Measurements from ENCODE around the gene TM6SF1. TPM values are rescaled to one million over a fixed set of nuclear protein-coding genes. Genes with fewer than 3 reads are reported as not detected.

The TM6SF1 gene
- total RNA-seq, 1 donor from 2014 or later: 2.1 TPM

GRCh38 chr15:83164111-83164770 is 56.8 kb downstream of the TM6SF1 start:
- Mint-ChIP-seq H3K27me3 (ENCODE audit: low read depth, unreplicated experiment) (no peaks in the 10 kb centered on the region), H3K4me3 (ENCODE audit: unreplicated experiment) (no peak overlapping the region), H3K27ac (ENCODE audit: unreplicated experiment) (peak overlapping the region; percentile 75), H3K9me3 (ENCODE audit: unreplicated experiment) (no peaks in the 10 kb centered on the region), H3K36me3 (ENCODE audit: low read depth, unreplicated experiment) (peaks cover 11% of the 10 kb centered on the region), H3K4me1 (ENCODE audit: low read depth, unreplicated experiment) (peaks cover 22% of the 10 kb centered on the region)
- no peak for FAIRE-seq
- peaks cover 47% of the 10 kb centered on the region for H4K20me1 ChIP-seq (ENCODE audit: insufficient read depth, low read length)
- H3K27ac ChIP-seq (ENCODE audit: low read depth, low read length): peak overlapping the region; percentile 65
- peak; percentile 58 for DNase-seq (ENCODE audit: low read depth)
- H3K27me3 ChIP-seq (ENCODE audit: insufficient read depth, low read length): no peaks in the 10 kb centered on the region
- peaks cover 14% of the 10 kb centered on the region for H3K4me1 ChIP-seq (ENCODE audit: insufficient read depth, low read length)
- H3K36me3 ChIP-seq (ENCODE audit: insufficient read depth, low read length): no peaks in the 10 kb centered on the region
- no peaks in the 10 kb centered on the region for H3K9me3 ChIP-seq (ENCODE audit: insufficient read depth, low read depth, low read length)
- H2AFZ ChIP-seq (ENCODE audit: low read depth, low read length): no peak overlapping the region
- peak overlapping the region; percentile 48 for H3K4me2 ChIP-seq (ENCODE audit: low read length)
- no peak overlapping the region for H3K9ac ChIP-seq (ENCODE audit: low read length)
- no peak for TF ChIP-seq EZH2 (IDR thresholded peaks at IDR 0.05; ENCODE audit: insufficient read depth, low read length)
- TF ChIP-seq, protein P1, sequence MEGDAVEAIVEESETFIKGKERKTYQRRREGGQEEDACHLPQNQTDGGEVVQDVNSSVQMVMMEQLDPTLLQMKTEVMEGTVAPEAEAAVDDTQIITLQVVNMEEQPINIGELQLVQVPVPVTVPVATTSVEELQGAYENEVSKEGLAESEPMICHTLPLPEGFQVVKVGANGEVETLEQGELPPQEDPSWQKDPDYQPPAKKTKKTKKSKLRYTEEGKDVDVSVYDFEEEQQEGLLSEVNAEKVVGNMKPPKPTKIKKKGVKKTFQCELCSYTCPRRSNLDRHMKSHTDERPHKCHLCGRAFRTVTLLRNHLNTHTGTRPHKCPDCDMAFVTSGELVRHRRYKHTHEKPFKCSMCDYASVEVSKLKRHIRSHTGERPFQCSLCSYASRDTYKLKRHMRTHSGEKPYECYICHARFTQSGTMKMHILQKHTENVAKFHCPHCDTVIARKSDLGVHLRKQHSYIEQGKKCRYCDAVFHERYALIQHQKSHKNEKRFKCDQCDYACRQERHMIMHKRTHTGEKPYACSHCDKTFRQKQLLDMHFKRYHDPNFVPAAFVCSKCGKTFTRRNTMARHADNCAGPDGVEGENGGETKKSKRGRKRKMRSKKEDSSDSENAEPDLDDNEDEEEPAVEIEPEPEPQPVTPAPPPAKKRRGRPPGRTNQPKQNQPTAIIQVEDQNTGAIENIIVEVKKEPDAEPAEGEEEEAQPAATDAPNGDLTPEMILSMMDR (IDR thresholded peaks at IDR 0.05; ENCODE audit: insufficient read depth, low read depth, low read length): no peak
- H3K79me2 ChIP-seq (ENCODE audit: insufficient read depth, low read length): peaks cover 71% of the 10 kb centered on the region
- no peak overlapping the region for H3K4me3 ChIP-seq (ENCODE audit: insufficient read depth, low read depth, low read length)

GRCh38 chr15:83164771-83165404 is 57.4 kb downstream of the TM6SF1 start:
- Mint-ChIP-seq H3K4me3 (ENCODE audit: unreplicated experiment) (no peak overlapping the region), H3K4me1 (ENCODE audit: low read depth, unreplicated experiment) (peaks cover 22% of the 10 kb centered on the region), H3K36me3 (ENCODE audit: low read depth, unreplicated experiment) (peaks cover 9% of the 10 kb centered on the region), H3K27ac (ENCODE audit: unreplicated experiment) (peak overlapping the region; percentile 75), H3K27me3 (ENCODE audit: low read depth, unreplicated experiment) (no peaks in the 10 kb centered on the region), H3K9me3 (ENCODE audit: unreplicated experiment) (no peaks in the 10 kb centered on the region)
- TF ChIP-seq EZH2 (IDR thresholded peaks at IDR 0.05; ENCODE audit: insufficient read depth, low read length): no peak
- TF ChIP-seq, protein P1 (IDR thresholded peaks at IDR 0.05; ENCODE audit: insufficient read depth, low read depth, low read length): no peak
- Histone ChIP-seq H3K4me2 (ENCODE audit: low read length) (peak overlapping the region; percentile 48), H3K4me3 (ENCODE audit: insufficient read depth, low read depth, low read length) (no peak overlapping the region), H3K4me1 (ENCODE audit: insufficient read depth, low read length) (peaks cover 14% of the 10 kb centered on the region), H3K27me3 (ENCODE audit: insufficient read depth, low read length) (no peaks in the 10 kb centered on the region), H2AFZ (ENCODE audit: low read depth, low read length) (no peak overlapping the region), H3K9ac (ENCODE audit: low read length) (peak overlapping the region; percentile 8), H3K79me2 (ENCODE audit: insufficient read depth, low read length) (peaks cover 78% of the 10 kb centered on the region), H3K27ac (ENCODE audit: low read depth, low read length) (peak overlapping the region; percentile 65), H3K36me3 (ENCODE audit: insufficient read depth, low read length) (no peaks in the 10 kb centered on the region), H4K20me1 (ENCODE audit: insufficient read depth, low read length) (peaks cover 47% of the 10 kb centered on the region), H3K9me3 (ENCODE audit: insufficient read depth, low read depth, low read length) (no peaks in the 10 kb centered on the region)
- FAIRE-seq: no peak
- DNase-seq (ENCODE audit: low read depth): peak; percentile 9

GRCh38 chr15:83166218-83166617 is 58.8 kb downstream of the TM6SF1 start:
- H3K4me3 ChIP-seq (ENCODE audit: insufficient read depth, low read depth, low read length): no peak overlapping the region
- H3K79me2 ChIP-seq (ENCODE audit: insufficient read depth, low read length): peaks cover 86% of the 10 kb centered on the region
- Mint-ChIP-seq H3K4me1 (ENCODE audit: low read depth, unreplicated experiment) (peaks cover 26% of the 10 kb centered on the region), H3K4me3 (ENCODE audit: unreplicated experiment) (no peak overlapping the region), H3K27me3 (ENCODE audit: low read depth, unreplicated experiment) (no peaks in the 10 kb centered on the region), H3K36me3 (ENCODE audit: low read depth, unreplicated experiment) (peaks cover 3% of the 10 kb centered on the region), H3K27ac (ENCODE audit: unreplicated experiment) (no peak overlapping the region), H3K9me3 (ENCODE audit: unreplicated experiment) (no peaks in the 10 kb centered on the region)
- TF ChIP-seq, protein P1 (IDR thresholded peaks at IDR 0.05; ENCODE audit: insufficient read depth, low read depth, low read length): no peak
- no peak for TF ChIP-seq EZH2 (IDR thresholded peaks at IDR 0.05; ENCODE audit: insufficient read depth, low read length)
- FAIRE-seq: no peak
- H3K4me1 ChIP-seq (ENCODE audit: insufficient read depth, low read length): peaks cover 20% of the 10 kb centered on the region
- H3K36me3 ChIP-seq (ENCODE audit: insufficient read depth, low read length): no peaks in the 10 kb centered on the region
- H2AFZ ChIP-seq (ENCODE audit: low read depth, low read length): no peak overlapping the region
- peaks cover 60% of the 10 kb centered on the region for H4K20me1 ChIP-seq (ENCODE audit: insufficient read depth, low read length)
- no peak overlapping the region for H3K4me2 ChIP-seq (ENCODE audit: low read length)
- H3K9me3 ChIP-seq (ENCODE audit: insufficient read depth, low read depth, low read length): no peaks in the 10 kb centered on the region
- no peak overlapping the region for H3K9ac ChIP-seq (ENCODE audit: low read length)
- no peaks in the 10 kb centered on the region for H3K27me3 ChIP-seq (ENCODE audit: insufficient read depth, low read length)
- no peak for DNase-seq (ENCODE audit: low read depth)
- no peak overlapping the region for H3K27ac ChIP-seq (ENCODE audit: low read depth, low read length)

Data from astrocyte (in vitro differentiated cells and primary cell).